HG02981 (cell line): ENCODE results near the gene OR4D11.
"Not testable (repeated sequence)": the region's sequence is repeated elsewhere in the genome, so short reads cannot be mapped to it uniquely, and the experiment has no call there.

Source experiments
- ATAC-seq: cut with Tn5 transposase; IDR thresholded peaks from one replicate; pipeline ENCODE4 v1.9.1; 2021; ENCODE audit warnings: mild to moderate bottlenecking, moderate library complexity; ENCODE audit not compliant: unreplicated experiment

Gene OR4D11

DNA sequence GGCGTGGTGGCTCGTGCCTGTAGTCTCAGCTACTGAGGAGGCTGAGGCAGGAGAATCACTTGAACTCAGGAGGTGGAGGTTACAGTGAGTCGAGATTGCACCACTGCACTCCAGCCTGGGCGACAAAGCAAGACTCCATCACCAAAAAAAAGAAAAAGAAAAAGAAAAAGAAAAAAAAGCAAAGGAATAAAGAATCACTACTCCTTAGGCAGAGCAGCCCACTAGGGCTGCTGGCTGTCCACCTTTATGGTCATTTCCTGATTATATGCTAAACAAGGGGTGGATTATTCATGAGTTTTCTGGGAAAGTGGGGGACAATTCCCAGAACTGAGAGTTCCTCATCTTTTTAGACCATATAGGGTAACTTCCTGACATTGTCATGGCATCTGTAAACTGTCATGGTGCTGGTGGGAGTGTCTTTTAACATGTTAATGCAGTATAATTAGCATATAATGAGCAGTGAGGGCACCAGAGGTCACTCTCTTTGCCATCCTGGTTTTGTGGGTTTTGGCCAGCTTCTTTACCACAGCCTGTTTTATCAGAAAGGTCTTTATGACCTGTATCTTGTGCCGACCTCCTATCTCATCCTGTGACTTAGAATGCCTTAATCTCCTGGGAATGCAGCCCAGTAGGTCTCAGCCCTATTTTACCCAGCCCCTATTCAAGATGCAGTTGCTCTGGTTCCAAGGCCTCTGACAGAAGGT, 44.4 kb downstream of the OR4D11 start:
- ATAC-seq = not testable (repeated sequence)

- no peak for ATAC-seq
Measured at GRCh38 chr11:59548309-59548656, 44.9 kb downstream of the OR4D11 start.

- peak; percentile 93 for ATAC-seq
Measured at GRCh38 chr11:59550368-59550841, 47.0 kb downstream of the OR4D11 start.

DNA sequence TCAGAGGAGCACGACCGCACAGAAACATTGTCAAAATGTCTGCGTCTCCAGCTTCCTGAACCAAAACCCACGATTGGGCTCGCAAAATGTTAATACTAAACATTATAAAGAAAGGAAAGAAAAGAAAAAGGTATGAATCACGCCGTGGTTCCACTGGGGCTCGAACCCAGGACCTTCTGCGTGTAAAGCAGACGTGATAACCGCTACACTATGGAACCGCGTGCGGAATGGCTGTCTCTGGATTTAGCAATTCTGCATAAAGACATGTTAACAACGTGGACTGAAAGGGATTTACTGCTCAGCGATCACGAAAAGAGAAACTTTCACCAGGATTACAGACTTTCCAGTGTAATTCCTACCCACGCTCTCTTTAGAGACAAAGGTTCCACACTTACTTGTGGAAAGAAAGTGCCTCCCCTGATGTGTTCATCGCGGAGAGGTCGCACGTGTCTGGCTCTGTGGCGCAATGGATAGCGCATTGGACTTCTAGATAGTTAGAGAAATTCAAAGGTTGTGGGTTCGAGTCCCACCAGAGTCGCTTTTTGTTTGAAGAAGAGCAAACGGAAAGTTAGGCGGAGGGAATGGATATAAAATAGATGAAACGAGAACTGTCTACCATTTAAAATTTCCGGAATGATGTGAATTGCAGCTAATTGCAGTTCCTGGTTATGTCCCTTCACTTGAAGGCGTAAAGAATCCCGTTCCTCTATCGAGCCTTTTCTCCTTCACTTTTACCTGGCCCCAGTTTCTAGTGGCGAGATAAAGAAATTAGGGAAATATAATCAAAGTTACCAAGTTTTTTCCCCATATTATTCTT, 47.7 kb downstream of the OR4D11 start:
- peak; percentile 22 for ATAC-seq

DNA sequence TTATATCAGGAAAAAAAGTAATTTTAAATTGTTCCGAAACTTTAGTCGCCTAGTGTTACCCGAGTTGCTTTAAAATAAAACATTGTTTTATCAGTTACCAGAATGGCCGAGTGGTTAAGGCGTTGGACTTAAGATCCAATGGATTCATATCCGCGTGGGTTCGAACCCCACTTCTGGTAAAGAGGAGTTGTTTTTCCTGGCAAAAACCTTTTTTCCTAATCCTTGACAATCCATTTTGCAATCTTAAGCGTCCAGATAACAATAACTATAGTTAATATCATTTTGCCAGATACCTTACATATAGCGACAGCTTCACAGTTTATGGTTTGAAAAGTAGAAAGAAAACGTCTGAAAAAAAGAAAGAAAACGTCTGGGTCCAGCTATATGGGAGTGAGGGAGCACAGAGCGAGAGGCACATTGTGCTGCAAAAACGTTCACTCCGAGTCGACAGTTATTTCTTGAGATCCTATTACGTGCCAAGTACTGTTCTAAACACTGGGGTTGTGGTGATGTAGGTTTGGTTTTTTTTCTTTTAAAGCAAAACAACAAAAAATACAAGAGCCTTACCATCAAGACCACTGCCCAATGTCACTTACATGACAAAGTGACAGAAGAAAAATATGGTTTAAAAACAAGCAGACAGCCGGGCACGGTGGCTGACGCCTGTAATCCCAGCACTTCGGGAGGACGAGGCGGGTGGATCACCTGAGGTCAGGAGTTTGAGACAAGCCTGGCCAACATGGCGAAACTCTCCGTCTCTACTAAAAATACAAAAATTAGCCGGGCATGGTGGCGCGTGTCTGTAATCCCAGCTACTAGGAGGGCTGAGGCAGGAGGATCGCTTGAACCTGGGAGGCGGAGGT, 48.5 kb downstream of the OR4D11 start:
- no peak for ATAC-seq

- no peak for ATAC-seq
Measured at GRCh38 chr11:59552844-59553243, 49.5 kb downstream of the OR4D11 start.

DNA sequence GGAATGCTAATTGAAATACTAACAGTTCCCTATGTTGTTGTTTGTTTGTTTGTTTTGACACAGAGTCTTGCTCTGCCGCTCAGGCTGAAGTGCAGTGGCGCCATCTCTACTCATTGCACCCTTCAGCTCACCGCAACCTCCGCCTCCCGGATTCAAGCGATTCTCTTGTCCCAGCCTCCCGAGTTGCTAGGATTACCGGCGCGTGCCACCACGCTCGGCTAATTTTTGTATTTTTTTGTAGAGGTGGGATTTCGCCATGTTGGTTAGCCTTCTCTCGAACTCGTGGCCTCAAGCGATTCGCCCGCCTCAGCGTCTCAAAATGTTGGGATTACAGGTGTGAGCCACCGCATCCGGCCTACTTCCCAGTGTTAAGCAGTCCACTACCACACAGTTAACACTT, 49.9 kb downstream of the OR4D11 start:
- no peak for ATAC-seq
